ENCODE results near the gene SOS1. TPM values are rescaled to one million over a fixed set of nuclear protein-coding genes. Genes with fewer than 3 reads are reported as not detected.

The SOS1 gene
- total RNA-seq, 1 experiment from 2014 or later, result 28.7 TPM

DNA sequence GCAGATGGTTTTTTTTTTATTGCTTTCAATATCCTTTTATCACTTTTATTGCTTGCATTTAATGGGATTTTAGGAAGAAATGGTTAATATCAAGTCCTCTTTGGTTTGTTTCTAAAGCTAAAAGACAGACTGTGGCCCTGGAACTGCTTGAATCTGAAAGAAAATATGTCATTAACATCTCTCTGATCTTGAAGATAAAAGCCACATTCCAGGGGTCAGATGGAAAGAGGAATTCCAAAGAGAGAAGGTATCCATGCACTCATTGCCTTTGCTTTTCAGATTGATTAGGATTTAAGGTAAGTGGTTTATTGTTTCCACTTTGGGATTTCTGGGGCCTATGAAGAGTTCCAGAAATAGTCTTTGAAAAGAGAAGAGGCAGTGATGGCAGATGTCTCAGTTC is 177.1 kb downstream of the SOS1 start:
- Histone ChIP-seq H3K4me1 (ENCODE audit: control insufficient read depth, insufficient read depth, low read length) (0 out of 2 replicates have a peak, but pooled peaks cover 5% of the 10 kb centered on the region), H3K9me3 (ENCODE audit: control insufficient read depth, insufficient read depth, low read depth, low read length) (no peaks in the 10 kb centered on the region), H3K36me3 (ENCODE audit: control insufficient read depth, insufficient read depth, low read length) (no peaks in the 10 kb centered on the region), H3K27ac (ENCODE audit: low read length) (no peak overlapping the region), H3K27me3 (ENCODE audit: control insufficient read depth, insufficient read depth, low read length) (no peaks in the 10 kb centered on the region), H3K4me3 (ENCODE audit: low read depth in 2 of 2, low read length in 2 of 2) (no peak overlapping the region)
- no TSS peak for BruUV-seq (replicated peaks)
- in situ Hi-C loops (cut with HindIII; ENCODE audit: low pct_unique_long_range_greater_than_20kb, low sequenced_read_pairs) (no loop called here), intact Hi-C loops (cut with micrococcal nuclease; ENCODE audit: unreplicated experiment) (no loop called here)
- DNase-seq (ENCODE audit: low read depth, low spot score) (no peak), ATAC-seq (no peak)
- ChIA-PET CTCF (no interaction called here), POLR2A (no interaction called here)
- TF ChIP-seq POLR2AphosphoS5 (IDR thresholded peaks at IDR 0.05; ENCODE audit: low read depth, low read length) (no peak), SIN3A (IDR thresholded peaks at IDR 0.05; ENCODE audit: borderline replicate concordance, insufficient read depth, low read depth, low read length) (no peak), TCF7L2 (IDR thresholded peaks at IDR 0.05; ENCODE audit: low read depth, low read length) (no peak)
- TF ChIP-seq, protein P1, sequence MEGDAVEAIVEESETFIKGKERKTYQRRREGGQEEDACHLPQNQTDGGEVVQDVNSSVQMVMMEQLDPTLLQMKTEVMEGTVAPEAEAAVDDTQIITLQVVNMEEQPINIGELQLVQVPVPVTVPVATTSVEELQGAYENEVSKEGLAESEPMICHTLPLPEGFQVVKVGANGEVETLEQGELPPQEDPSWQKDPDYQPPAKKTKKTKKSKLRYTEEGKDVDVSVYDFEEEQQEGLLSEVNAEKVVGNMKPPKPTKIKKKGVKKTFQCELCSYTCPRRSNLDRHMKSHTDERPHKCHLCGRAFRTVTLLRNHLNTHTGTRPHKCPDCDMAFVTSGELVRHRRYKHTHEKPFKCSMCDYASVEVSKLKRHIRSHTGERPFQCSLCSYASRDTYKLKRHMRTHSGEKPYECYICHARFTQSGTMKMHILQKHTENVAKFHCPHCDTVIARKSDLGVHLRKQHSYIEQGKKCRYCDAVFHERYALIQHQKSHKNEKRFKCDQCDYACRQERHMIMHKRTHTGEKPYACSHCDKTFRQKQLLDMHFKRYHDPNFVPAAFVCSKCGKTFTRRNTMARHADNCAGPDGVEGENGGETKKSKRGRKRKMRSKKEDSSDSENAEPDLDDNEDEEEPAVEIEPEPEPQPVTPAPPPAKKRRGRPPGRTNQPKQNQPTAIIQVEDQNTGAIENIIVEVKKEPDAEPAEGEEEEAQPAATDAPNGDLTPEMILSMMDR (IDR thresholded peaks at IDR 0.05), result no peak
- TF ChIP-seq, protein P2, sequence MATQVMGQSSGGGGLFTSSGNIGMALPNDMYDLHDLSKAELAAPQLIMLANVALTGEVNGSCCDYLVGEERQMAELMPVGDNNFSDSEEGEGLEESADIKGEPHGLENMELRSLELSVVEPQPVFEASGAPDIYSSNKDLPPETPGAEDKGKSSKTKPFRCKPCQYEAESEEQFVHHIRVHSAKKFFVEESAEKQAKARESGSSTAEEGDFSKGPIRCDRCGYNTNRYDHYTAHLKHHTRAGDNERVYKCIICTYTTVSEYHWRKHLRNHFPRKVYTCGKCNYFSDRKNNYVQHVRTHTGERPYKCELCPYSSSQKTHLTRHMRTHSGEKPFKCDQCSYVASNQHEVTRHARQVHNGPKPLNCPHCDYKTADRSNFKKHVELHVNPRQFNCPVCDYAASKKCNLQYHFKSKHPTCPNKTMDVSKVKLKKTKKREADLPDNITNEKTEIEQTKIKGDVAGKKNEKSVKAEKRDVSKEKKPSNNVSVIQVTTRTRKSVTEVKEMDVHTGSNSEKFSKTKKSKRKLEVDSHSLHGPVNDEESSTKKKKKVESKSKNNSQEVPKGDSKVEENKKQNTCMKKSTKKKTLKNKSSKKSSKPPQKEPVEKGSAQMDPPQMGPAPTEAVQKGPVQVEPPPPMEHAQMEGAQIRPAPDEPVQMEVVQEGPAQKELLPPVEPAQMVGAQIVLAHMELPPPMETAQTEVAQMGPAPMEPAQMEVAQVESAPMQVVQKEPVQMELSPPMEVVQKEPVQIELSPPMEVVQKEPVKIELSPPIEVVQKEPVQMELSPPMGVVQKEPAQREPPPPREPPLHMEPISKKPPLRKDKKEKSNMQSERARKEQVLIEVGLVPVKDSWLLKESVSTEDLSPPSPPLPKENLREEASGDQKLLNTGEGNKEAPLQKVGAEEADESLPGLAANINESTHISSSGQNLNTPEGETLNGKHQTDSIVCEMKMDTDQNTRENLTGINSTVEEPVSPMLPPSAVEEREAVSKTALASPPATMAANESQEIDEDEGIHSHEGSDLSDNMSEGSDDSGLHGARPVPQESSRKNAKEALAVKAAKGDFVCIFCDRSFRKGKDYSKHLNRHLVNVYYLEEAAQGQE (IDR thresholded peaks at IDR 0.05; ENCODE audit: insufficient read depth in 1 of 2, low read depth in 2 of 2, low read length in 1 of 2), result no peak

DNA sequence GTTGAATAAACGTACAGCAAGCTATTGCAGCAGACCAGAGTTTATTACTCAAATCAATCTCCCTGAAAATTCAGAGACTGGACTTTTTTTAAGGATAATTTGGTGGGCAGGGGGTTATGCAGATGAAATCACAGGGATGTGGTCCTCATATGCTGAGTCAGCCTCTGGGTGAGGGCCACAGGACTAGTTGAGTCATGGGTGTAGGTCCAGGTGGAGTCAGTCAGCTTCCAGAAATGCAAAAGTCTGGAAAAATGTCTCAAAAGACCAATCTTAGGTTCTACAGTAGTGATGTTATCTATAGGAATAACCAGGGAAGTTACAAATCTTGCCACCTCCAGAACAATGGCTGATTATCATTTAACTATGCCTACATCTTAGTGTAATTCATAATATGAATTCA is 180.1 kb downstream of the SOS1 start:
- ChIA-PET POLR2A (interaction anchor here (0.6 to 0.8 kb wide), 3 partner anchors 11 to 254 kb away, joined by 3 to 5 read pairs (median 5); no protein-coding TSS in a partner anchor), CTCF (no interaction called here)
- intact Hi-C loops (cut with micrococcal nuclease; ENCODE audit: unreplicated experiment), result no loop called here
- H3K4me3 ChIP-seq (ENCODE audit: low read depth in 2 of 2, low read length in 2 of 2), result no peak overlapping the region
- H3K27ac ChIP-seq (ENCODE audit: low read length), result no peak overlapping the region
- TF ChIP-seq SIN3A (IDR thresholded peaks at IDR 0.05; ENCODE audit: borderline replicate concordance, insufficient read depth, low read depth, low read length) (no peak), POLR2AphosphoS5 (IDR thresholded peaks at IDR 0.05; ENCODE audit: low read depth, low read length) (no peak)
- TF ChIP-seq, protein P1 (IDR thresholded peaks at IDR 0.05), result no peak
- ATAC-seq (no peak), DNase-seq (ENCODE audit: low read depth, low spot score) (no peak)
- no peaks in the 10 kb centered on the region for H3K27me3 ChIP-seq (ENCODE audit: control insufficient read depth, insufficient read depth, low read length)
- H3K36me3 ChIP-seq (ENCODE audit: control insufficient read depth, insufficient read depth, low read length), result no peaks in the 10 kb centered on the region
- no TSS peak for BruUV-seq (replicated peaks)
- H3K4me1 ChIP-seq (ENCODE audit: control insufficient read depth, insufficient read depth, low read length), result no peaks in the 10 kb centered on the region
- in situ Hi-C loops (cut with HindIII; ENCODE audit: low pct_unique_long_range_greater_than_20kb, low sequenced_read_pairs), result no loop called here
- H3K9me3 ChIP-seq (ENCODE audit: control insufficient read depth, insufficient read depth, low read depth, low read length), result no peaks in the 10 kb centered on the region

All from Panc1 (cell line).